Activated T-cell treated with anti-CD3 and anti-CD28 coated beads, Interleukin-2, amount 50 U/mL, for 4 hours (primary cell): ENCODE measurements around the gene SLC6A3. TPM values are rescaled to one million over a fixed set of nuclear protein-coding genes. Genes with fewer than 3 reads are reported as not detected.
"Not testable (repeated sequence)": the region's sequence is repeated elsewhere in the genome, so short reads cannot be mapped to it uniquely, and the experiment has no call there.

Experiments
- ATAC-seq, 2 donors: fragments of 200-7000 bp; cut with Tn5 transposase; one replicate each; pipeline ENCODE4 v1.10.0; 2021
- DNase-seq: peaks from one replicate; pipeline ENCODE4 v3.0.0-alpha.2; 2020
- H3K27me3 Mint-ChIP-seq: one replicate; pipeline ENCODE4 v1.8.0; 2021; ENCODE audit warnings: low read depth, mixed read lengths
- H3K36me3 Mint-ChIP-seq: one replicate; pipeline ENCODE4 v1.8.0; 2022; ENCODE audit warnings: mixed read lengths; ENCODE audit not compliant: insufficient read depth
- H3K4me1 Mint-ChIP-seq: one replicate; pipeline ENCODE4 v1.8.0; 2021; ENCODE audit warnings: low read depth, mixed read lengths
- H3K4me3 Mint-ChIP-seq: one replicate; pipeline ENCODE4 v1.8.0; 2021; ENCODE audit warnings: mild to moderate bottlenecking, moderate library complexity, mixed read lengths
- H3K9me3 Mint-ChIP-seq: one replicate; pipeline ENCODE4 v1.8.0; 2021; ENCODE audit warnings: mixed read lengths
- total RNA-seq, 3 donors: library from RNA; stranded (reverse); gene quantifications; one replicate each; pipeline ENCODE4 v1.2.1, GENCODE V29; 2021

The SLC6A3 gene
- total RNA-seq, 3 donors from 2014 or later: not detected

- ATAC-seq: no peak
- Mint-ChIP-seq H3K9me3 (no peaks in the 10 kb centered on the region), H3K36me3 (no peaks in the 10 kb centered on the region), H3K4me1 (no peaks in the 10 kb centered on the region), H3K27me3 (peaks cover 37% of the 10 kb centered on the region), H3K4me3 (no peak overlapping the region)
- DNase-seq: no peak
Observed at GRCh38 chr5:1360861-1361260, 84.4 kb downstream of the SLC6A3 start.

GRCh38 chr5:1360367-1360766 lies 84.9 kb downstream of the SLC6A3 start:
- not testable (repeated sequence) for H3K4me1 Mint-ChIP-seq, ATAC-seq, H3K9me3 Mint-ChIP-seq, H3K36me3 Mint-ChIP-seq, DNase-seq, H3K4me3 Mint-ChIP-seq
- H3K27me3 Mint-ChIP-seq: peaks cover 37% of the 10 kb centered on the region

GRCh38 chr5:1359713-1360112 lies 85.5 kb downstream of the SLC6A3 start:
- H3K36me3 Mint-ChIP-seq: no peaks in the 10 kb centered on the region
- H3K4me3 Mint-ChIP-seq: no peak overlapping the region
- H3K27me3 Mint-ChIP-seq: peaks cover 36% of the 10 kb centered on the region
- no peaks in the 10 kb centered on the region for H3K9me3 Mint-ChIP-seq
- no peak for DNase-seq
- no peak for ATAC-seq
- no peaks in the 10 kb centered on the region for H3K4me1 Mint-ChIP-seq

DNA sequence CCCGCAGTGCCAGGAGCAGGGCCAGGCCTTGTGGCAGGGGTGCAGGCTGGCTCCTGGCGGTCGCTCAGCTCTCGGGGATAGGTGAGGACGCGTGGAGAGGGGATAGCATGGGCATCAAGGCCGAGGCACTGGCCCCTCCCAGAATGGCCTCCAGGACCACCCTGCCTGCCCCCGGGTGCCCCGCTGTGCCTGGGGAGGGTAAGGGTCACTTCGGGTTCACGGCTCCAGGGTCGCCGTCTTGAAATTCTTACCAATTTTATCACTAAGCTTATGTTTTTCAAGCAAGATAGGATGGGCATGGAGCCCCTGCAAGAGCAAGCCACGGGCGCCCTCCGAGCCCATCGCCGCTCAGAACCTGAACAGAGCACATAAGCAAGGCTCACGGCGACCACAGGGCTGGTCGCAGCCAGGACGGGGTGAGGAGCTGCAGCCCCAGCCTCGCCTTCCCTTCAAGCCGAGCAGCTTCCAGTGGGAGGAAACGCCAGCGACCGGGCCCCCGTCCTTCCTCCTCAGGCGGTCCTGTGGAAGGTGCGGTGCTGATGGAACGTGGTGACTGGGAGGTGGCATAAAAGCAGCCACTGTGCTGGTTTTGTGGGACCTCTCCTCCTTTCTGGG lies 86.1 kb downstream of the SLC6A3 start:
- Mint-ChIP-seq H3K27me3 (peaks cover 31% of the 10 kb centered on the region), H3K4me1 (no peaks in the 10 kb centered on the region), H3K9me3 (no peaks in the 10 kb centered on the region), H3K4me3 (no peak overlapping the region), H3K36me3 (no peaks in the 10 kb centered on the region)
- DNase-seq (no peak), ATAC-seq (no peak)

DNA sequence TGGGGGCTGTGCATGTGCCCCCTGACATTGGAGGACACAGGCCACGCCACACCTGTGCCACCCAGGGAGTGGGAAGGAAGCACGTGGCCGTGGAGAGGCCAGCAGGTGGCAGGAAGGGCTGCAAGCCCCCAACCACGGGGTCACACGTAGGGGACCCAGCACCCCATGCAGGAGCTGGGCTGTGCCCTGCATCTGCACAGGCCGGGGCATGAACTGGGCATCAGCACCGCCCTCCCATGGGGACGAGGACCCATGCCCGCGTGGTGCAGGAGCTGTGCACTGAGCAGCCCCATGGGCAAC lies 86.6 kb downstream of the SLC6A3 start:
- H3K36me3 Mint-ChIP-seq: no peaks in the 10 kb centered on the region
- peaks cover 28% of the 10 kb centered on the region for H3K27me3 Mint-ChIP-seq
- H3K4me1 Mint-ChIP-seq: no peaks in the 10 kb centered on the region
- no peak for DNase-seq
- no peak overlapping the region for H3K4me3 Mint-ChIP-seq
- no peak for ATAC-seq
- H3K9me3 Mint-ChIP-seq: no peaks in the 10 kb centered on the region

DNA sequence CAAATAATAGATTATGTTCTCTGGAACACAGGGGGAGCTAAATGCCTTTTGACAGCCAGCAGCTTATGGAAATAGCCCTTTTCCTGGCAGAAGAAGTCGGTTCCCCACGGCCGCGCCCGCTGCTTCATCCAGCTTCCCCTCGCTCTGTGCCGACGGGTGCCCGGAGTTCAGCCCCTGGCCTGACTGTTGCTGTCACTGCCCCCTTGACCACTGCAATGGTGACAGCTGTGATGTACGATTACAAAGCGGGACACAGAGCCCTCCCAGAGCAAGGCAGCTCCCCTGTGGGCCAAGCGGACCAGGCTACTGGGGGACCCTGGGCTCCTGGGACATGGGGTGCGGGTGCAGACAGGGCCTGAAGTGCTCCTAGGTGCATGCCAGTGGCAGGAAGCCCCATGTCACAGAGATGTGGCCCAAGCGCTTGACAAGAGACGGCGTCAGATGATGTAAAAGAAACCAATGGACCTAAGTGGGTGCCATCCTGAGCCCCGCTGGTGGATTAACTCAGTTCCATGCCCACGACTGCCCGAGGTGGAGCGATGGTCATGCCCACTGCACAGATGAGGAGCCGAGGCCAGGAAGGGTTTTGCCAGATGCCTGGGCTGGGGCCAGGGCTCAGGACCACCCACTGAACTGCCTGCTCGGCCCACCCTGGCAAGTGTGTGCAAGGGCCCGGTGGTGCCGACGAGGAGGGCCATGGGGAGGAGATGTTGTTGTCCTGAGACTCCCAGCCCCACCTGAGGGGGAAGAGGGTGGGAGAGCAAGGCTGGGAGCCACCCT lies 87.1 kb downstream of the SLC6A3 start:
- no peak overlapping the region for H3K4me3 Mint-ChIP-seq
- H3K9me3 Mint-ChIP-seq: no peaks in the 10 kb centered on the region
- ATAC-seq: no peak
- no peak for DNase-seq
- H3K27me3 Mint-ChIP-seq: peaks cover 22% of the 10 kb centered on the region
- H3K36me3 Mint-ChIP-seq: no peaks in the 10 kb centered on the region
- no peaks in the 10 kb centered on the region for H3K4me1 Mint-ChIP-seq

- Mint-ChIP-seq H3K27me3 (peaks cover 18% of the 10 kb centered on the region), H3K4me3 (no peak overlapping the region), H3K9me3 (no peaks in the 10 kb centered on the region), H3K36me3 (no peaks in the 10 kb centered on the region), H3K4me1 (no peaks in the 10 kb centered on the region)
- ATAC-seq: no peak
- DNase-seq: no peak
Observed at GRCh38 chr5:1356873-1357787, 88.1 kb downstream of the SLC6A3 start.

DNA sequence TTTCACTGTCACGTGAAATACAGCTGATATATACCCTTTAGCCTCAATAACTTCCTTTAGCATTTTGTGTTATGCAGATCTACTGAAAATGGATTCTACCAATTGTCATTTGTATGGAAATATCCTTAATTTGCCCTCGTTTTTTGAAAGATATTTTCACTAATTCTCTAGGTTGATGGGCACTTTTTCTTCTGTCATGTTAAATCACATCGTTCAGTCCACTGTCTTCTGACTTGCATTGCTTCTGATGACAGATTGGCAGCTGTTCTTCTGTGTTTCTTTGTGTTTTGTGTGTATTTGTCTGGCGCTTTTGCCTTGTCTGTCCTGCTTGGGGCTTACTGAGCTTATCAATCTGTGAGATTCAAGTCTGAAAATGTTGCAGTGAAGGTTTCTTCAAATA lies 90.7 kb downstream of the SLC6A3 start:
- ATAC-seq: no peak
- no peaks in the 10 kb centered on the region for H3K9me3 Mint-ChIP-seq
- no peak for DNase-seq
- H3K36me3 Mint-ChIP-seq: no peaks in the 10 kb centered on the region
- no peak overlapping the region for H3K4me3 Mint-ChIP-seq
- H3K4me1 Mint-ChIP-seq: no peaks in the 10 kb centered on the region
- peaks cover 6% of the 10 kb centered on the region for H3K27me3 Mint-ChIP-seq

GRCh38 chr5:1352231-1353219 lies 92.7 kb downstream of the SLC6A3 start:
- Mint-ChIP-seq H3K36me3 (no peaks in the 10 kb centered on the region), H3K27me3 (no peaks in the 10 kb centered on the region), H3K4me1 (no peaks in the 10 kb centered on the region), H3K9me3 (no peaks in the 10 kb centered on the region), H3K4me3 (no peak overlapping the region)
- DNase-seq (no peak), ATAC-seq (no peak)

GRCh38 chr5:1351156-1351555 lies 94.1 kb downstream of the SLC6A3 start:
- H3K9me3 Mint-ChIP-seq: no peaks in the 10 kb centered on the region
- no peaks in the 10 kb centered on the region for H3K36me3 Mint-ChIP-seq
- H3K27me3 Mint-ChIP-seq: no peaks in the 10 kb centered on the region
- H3K4me1 Mint-ChIP-seq: peaks cover 2% of the 10 kb centered on the region
- H3K4me3 Mint-ChIP-seq: no peak overlapping the region
- ATAC-seq (no peak), DNase-seq (no peak)

- Mint-ChIP-seq H3K4me1 (peaks cover 7% of the 10 kb centered on the region), H3K4me3 (no peak overlapping the region), H3K27me3 (no peaks in the 10 kb centered on the region), H3K9me3 (no peaks in the 10 kb centered on the region), H3K36me3 (no peaks in the 10 kb centered on the region)
- ATAC-seq: no peak
- DNase-seq: no peak
Observed at GRCh38 chr5:1349246-1349645, 96.0 kb downstream of the SLC6A3 start.

DNA sequence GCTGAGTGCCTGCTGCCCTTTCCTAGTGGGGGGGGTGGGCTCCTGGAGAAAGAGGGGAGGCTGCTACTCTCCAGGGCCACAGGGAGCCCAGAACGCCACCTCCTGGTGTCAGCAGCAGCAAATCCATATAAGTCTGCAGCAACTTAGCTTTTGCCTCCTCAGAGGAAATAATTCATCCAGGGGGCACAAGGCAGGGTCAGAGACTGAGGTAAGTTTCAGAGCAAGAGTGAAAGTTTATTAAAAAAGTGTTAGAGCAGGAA lies 96.3 kb downstream of the SLC6A3 start:
- Mint-ChIP-seq H3K4me3 (no peak overlapping the region), H3K4me1 (peaks cover 10% of the 10 kb centered on the region), H3K9me3 (no peaks in the 10 kb centered on the region), H3K27me3 (no peaks in the 10 kb centered on the region), H3K36me3 (peaks cover 3% of the 10 kb centered on the region)
- DNase-seq (no peak), ATAC-seq (no peak)

DNA sequence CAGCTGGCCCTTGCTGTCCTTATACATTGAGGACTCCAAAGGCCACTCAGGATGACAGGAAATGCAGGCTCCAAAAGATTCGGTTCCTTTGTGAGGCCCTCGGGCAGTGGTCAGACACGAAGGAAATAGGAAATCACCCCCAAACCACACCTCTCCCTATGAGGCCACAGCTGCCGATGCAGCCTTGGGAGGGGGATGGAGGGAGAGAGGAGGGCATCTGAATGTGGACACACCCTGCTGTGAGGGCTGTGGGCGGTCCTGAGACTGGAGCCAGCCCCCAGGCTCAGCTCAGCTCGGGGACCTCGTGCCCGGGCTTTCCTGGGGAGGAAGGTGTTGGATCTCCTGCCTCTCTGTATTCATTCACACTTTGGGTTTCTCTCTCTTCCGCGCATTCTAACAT lies 97.7 kb downstream of the SLC6A3 start:
- H3K4me1 Mint-ChIP-seq: peaks cover 19% of the 10 kb centered on the region
- DNase-seq (no peak), ATAC-seq (no peak)
- no peaks in the 10 kb centered on the region for H3K27me3 Mint-ChIP-seq
- peaks cover 9% of the 10 kb centered on the region for H3K36me3 Mint-ChIP-seq
- H3K9me3 Mint-ChIP-seq: no peaks in the 10 kb centered on the region
- no peak overlapping the region for H3K4me3 Mint-ChIP-seq
